Stimulated activated CD4-positive, alpha-beta T cell treated with anti-CD3 and anti-CD28 coated beads, TNF-alpha, amount 100 ng/mL, for 48 hours (primary cell): Measurements from ENCODE around the gene FADD.

Experiments
- DNase-seq, 3 donors: peaks; one replicate each; pipeline ENCODE4 v3.0.0-alpha.2; 2020; ENCODE audit warnings: low read depth in 3 of 3

The FADD gene

DNA sequence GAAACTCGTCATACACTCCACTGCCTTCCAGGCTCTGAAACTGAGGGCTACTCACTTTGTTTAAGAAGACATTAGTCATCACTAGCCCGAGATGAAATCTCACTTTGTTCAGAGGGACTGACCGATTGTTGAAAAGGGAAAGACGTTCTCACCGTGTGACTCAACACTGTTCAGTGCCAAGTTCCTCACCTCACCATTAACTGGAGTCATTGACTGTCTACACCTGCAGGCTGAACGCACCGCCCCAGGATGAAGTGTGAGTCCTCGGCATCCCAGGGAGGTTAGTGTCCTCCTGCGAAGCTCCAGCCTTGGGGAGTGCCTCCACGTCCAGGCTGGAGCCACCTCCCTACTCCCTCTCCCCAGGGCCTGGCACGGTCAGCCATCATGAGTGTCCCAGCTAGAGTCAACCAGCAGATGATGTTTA lies 30.4 kb downstream of the FADD start:
- DNase-seq = no peak

DNA sequence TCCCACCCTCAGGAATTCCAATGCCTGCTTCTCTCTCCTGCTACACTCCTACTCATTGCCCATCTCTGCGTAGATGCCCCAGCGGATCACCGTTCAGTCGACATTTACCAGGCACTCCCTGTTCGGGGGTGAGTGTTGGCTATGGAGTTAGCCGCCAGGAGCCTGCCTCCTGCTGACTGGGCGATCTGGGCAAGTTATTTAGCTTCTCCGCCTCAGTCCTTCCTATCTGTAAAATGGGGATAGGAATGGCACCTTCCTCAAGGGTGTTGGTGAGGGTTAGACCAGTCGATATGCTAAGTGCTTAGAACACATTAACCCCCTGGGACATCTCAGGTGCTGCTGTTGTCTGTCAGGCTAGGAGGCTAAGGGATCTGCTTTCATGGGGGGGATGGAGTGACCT lies 30.9 kb downstream of the FADD start:
- DNase-seq = no peak

- no peak for DNase-seq
These were observed 37.2 kb downstream of the FADD start for GRCh38 chr11:70240337-70240736.

GRCh38 chr11:70241709-70242108 lies 38.6 kb downstream of the FADD start:
- no peak for DNase-seq

DNA sequence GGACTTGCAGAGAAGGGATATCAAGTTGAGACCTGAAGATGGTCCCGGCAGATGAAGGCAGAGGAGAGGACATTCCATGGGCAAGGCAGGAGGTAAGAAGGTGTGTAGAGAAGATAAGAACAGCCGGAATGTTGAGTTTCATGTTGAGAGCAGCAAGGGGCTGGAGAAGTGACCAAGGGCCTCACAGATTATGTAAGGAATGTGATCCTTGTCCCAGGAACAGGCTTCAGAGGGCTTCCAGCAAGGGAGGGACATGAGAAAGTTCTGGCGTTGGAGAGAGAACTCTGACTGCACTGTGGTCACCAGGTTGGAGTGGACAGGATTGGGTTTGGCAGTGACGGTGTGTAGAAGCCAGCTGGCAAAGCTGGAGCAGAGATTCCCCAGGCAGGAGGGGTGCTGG lies 39.8 kb downstream of the FADD start:
- no peak for DNase-seq

DNA sequence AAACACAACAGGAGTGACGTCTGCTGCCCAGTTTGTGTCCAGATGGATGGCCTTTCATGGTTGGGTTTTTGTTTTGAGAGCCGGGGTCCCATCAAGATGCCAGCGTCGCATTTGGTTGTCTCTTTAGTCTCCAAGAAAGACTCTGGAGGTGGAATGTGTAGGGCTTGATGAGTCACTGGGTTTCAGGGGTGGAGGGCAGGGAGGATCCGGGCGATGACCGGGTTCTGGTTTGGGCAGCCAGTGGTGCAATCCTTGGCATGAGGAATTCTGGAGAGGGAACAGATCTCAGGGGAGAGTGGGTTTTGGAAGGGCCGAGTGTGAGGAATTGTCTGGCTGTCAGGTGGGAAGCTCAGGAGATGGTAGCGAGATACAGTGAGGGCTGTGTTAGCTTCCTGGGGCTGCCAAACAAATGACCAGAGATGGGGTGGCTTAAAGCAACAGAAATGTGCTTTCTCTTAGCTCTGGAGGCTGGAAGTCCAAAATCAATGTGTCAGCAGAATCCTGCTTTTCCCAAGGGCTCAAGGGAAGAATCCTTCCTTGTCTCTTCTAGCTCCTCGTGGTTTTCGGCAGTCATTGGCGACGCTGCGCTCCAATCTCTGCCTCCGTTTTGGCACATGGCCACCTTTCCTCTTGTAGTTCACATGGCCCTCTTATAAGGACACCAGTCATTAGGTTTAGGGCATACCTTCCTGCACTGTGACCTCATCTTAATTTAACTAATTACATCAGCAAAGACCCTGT lies 41.0 kb downstream of the FADD start:
- no peak for DNase-seq

GRCh38 chr11:70244698-70245097 lies 41.6 kb downstream of the FADD start:
- no peak for DNase-seq

GRCh38 chr11:70246196-70246595 lies 43.1 kb downstream of the FADD start:
- no peak for DNase-seq

DNA sequence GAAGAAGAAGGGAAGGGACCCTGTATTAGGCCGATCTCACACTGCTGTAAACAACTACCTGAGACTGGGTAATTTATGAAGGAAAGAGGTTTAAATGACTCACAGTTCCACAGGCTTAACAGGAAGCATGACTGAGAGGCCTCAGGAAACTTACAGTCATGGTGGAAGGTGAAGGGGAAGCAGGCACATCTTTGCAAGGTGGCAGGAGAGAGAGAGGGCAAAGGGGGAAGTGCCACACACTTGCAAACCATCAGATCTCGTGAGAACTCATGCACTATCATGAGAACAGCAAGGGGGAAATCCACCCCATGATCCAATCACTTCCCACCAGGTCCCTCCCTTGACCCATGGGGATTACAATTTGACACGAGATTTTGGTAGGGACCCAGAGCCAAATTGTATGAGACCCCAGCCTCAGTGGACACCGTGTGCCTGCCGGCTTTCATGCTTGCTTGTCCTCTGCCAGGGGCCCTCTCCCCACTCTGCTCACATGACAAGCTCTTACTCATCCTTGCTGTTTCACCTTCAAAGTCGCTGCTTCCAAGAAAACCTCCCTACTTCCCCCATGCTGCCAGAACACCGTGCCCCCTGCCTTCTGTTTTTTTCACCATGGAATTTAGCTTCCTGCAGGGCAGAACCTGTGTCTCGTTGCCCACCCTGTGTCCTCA lies 44.1 kb downstream of the FADD start:
- DNase-seq = no peak

DNA sequence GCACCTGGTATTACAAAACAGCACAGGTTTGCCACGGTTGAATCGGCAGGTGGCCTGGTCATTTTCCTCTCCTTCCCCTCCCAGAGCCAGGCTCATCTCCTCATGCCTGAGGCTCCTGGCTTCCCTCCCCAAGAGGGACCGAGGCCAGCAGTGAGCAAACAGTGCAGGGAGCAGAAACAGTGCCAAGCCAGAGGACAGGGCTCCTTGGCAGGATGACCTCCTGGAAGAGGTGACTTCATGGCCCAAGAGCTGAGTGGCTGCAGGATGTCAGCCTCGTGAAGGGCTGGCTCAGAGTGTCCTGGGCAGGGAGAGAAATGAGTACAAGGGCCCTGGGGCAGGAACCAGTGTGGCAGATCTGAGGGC lies 44.6 kb downstream of the FADD start:
- DNase-seq = no peak

- no peak for DNase-seq
These were observed 48.0 kb downstream of the FADD start for GRCh38 chr11:70250876-70251658.

- DNase-seq = no peak
These were observed 48.7 kb downstream of the FADD start for GRCh38 chr11:70251659-70252321.

DNA sequence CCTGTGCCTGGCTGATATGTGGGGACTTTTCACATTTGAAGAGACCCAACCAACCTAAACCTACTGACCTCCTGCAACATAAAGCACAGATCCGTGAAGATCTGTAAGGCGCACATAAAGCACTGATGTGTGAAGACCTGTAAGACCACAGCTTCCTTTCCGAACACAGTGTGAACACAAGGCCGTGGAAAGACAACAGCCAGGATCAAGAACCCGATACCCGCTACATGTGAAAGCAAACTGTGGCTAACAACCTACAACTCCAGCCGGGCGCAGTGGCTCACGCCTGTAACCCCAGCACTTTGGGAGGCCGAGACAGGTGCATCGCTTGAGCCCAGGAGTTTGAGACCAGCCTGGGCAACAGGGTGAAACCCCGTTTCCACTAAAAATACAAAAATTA lies 49.7 kb downstream of the FADD start:
- DNase-seq = no peak

GRCh38 chr11:70255477-70256116 lies 52.5 kb downstream of the FADD start:
- DNase-seq = no peak
